Measurements from ENCODE around the gene MPLKIP. TPM values are rescaled to one million over a fixed set of nuclear protein-coding genes. Genes with fewer than 3 reads are reported as not detected.
"Not testable (repeated sequence)": the region's sequence is repeated elsewhere in the genome, so short reads cannot be mapped to it uniquely, and the experiment has no call there.

MPLKIP gene
- total RNA-seq, 2 experiments from 2014 or later, result 14.3 to 14.9 TPM

DNA sequence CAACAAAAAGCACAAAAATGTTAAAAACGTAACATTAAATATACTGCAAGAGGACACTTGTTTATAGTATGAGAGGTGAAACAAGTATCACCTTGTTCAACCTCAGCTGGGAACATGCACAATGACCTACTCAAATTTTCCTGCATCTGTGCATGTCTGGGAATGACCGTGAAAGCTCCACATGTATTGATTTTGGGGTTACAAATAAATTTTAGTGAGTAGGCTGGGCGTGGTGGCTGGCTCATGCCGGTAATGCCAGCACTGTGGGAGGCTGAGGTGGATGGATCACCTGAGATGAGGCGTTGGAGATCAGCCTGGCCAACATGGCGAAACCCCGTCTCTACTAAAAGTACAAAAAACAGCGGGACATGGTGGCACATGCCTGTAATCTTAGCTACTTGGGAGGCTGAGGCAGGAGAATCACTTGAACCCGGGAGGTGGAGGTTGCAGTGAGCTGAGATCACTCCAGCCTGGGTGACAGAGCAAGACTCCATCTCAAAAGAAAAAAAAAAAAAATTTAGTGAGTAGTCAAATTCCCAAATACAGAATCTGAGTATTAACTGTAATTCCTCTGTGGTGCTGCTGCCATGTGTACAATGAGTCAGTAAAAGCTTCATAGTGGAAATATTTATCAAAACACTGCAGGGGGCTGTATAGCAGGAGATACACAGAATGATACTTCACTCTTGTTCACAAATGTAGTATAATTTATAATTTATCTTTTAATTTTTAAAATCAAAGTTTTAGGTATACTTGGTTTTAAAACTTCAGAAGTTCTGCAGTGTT is 41.5 kb upstream of the MPLKIP start:
- H3K27ac ChIP-seq (ENCODE audit: low read depth in 1 of 2, low read length in 2 of 2), result no peak overlapping the region
- H3K9me3 ChIP-seq (ENCODE audit: control insufficient read depth in 1 of 2, insufficient read depth in 1 of 2, low read length in 2 of 2), result no peaks in the 10 kb centered on the region
- H3K36me3 Mint-ChIP-seq (ENCODE audit: low read depth), result no peaks in the 10 kb centered on the region
- H3K4me1 Mint-ChIP-seq (ENCODE audit: low read depth), result no peaks in the 10 kb centered on the region
- H3K27ac Mint-ChIP-seq, result no peak overlapping the region
- H3K4me3 Mint-ChIP-seq, result no peak overlapping the region
- no peaks in the 10 kb centered on the region for H3K27me3 Mint-ChIP-seq
- CTCF ChIA-PET, result no interaction called here
- no peak overlapping the region for H3K4me3 ChIP-seq (ENCODE audit: low read length)
- H3K4me1 ChIP-seq (ENCODE audit: insufficient read depth, low read length), result no peaks in the 10 kb centered on the region
- H3K9me3 Mint-ChIP-seq, result no peaks in the 10 kb centered on the region
- DNase-seq, result no peak
- intact Hi-C loops (cut with DNase I, micrococcal nuclease), result no loop called here
- POLR2A ChIA-PET, result no interaction called here
- peaks cover 0 to 2% of the 10 kb centered on the region in 2 experiments for H3K27me3 ChIP-seq (ENCODE audit: control insufficient read depth in 1 of 2, insufficient read depth in 2 of 2, low read length in 2 of 2)
- no peak for TF ChIP-seq CTCF (IDR thresholded peaks at IDR 0.05)
- no peak for ATAC-seq (ENCODE audit: poor library complexity)
- H3K36me3 ChIP-seq (ENCODE audit: insufficient read depth, low read length), result no peaks in the 10 kb centered on the region

GRCh38 chr7:40175256-40175655 is 40.8 kb upstream of the MPLKIP start:
- H3K4me1 ChIP-seq (ENCODE audit: insufficient read depth, low read length); POLR2A ChIA-PET: not testable (repeated sequence)

DNA sequence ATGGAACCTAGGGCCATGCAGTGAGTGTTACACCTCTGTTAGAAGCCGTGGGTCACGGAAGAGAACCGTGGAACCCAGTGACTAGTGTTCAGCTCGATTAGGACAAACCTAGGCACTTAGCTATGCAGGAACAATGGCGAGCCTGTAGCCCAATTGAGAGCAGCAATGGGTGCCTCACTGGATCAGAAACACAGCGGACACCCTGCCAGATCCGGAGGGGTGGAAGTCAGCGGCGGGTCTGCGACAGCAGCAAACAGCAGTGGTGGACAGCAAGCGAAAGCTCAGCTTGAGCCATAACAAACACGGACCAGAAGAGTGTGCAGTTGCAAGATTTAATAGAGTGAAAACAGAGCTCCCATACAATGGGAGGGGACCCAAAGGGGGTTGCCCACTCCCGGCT is 38.7 kb upstream of the MPLKIP start:
- H3K27ac Mint-ChIP-seq; DNase-seq; H3K27ac ChIP-seq (ENCODE audit: low read depth in 1 of 2, low read length in 2 of 2); POLR2A ChIA-PET; CTCF ChIA-PET; H3K36me3 Mint-ChIP-seq (ENCODE audit: low read depth); ATAC-seq (ENCODE audit: poor library complexity); H3K4me3 Mint-ChIP-seq; H3K4me3 ChIP-seq (ENCODE audit: low read length); H3K27me3 Mint-ChIP-seq; H3K36me3 ChIP-seq (ENCODE audit: insufficient read depth, low read length); intact Hi-C loops (cut with DNase I, micrococcal nuclease); H3K4me1 Mint-ChIP-seq (ENCODE audit: low read depth); H3K4me1 ChIP-seq (ENCODE audit: insufficient read depth, low read length); H3K9me3 ChIP-seq (ENCODE audit: control insufficient read depth in 1 of 2, insufficient read depth in 1 of 2, low read length in 2 of 2); H3K27me3 ChIP-seq (ENCODE audit: control insufficient read depth in 1 of 2, insufficient read depth in 2 of 2, low read length in 2 of 2); H3K9me3 Mint-ChIP-seq: not testable (repeated sequence)

More at GRCh38 chr7:40175256-40175655, 40.8 kb upstream of the MPLKIP start:
- H3K9me3 Mint-ChIP-seq; H3K36me3 Mint-ChIP-seq (ENCODE audit: low read depth); H3K27ac ChIP-seq (ENCODE audit: low read depth in 1 of 2, low read length in 2 of 2); H3K4me3 Mint-ChIP-seq; H3K9me3 ChIP-seq (ENCODE audit: control insufficient read depth in 1 of 2, insufficient read depth in 1 of 2, low read length in 2 of 2); intact Hi-C loops (cut with DNase I, micrococcal nuclease); H3K27me3 ChIP-seq (ENCODE audit: control insufficient read depth in 1 of 2, insufficient read depth in 2 of 2, low read length in 2 of 2); H3K4me3 ChIP-seq (ENCODE audit: low read length); H3K27ac Mint-ChIP-seq; H3K36me3 ChIP-seq (ENCODE audit: insufficient read depth, low read length); CTCF ChIA-PET; H3K4me1 Mint-ChIP-seq (ENCODE audit: low read depth); ATAC-seq (ENCODE audit: poor library complexity); H3K27me3 Mint-ChIP-seq; DNase-seq: not testable (repeated sequence)

DNA sequence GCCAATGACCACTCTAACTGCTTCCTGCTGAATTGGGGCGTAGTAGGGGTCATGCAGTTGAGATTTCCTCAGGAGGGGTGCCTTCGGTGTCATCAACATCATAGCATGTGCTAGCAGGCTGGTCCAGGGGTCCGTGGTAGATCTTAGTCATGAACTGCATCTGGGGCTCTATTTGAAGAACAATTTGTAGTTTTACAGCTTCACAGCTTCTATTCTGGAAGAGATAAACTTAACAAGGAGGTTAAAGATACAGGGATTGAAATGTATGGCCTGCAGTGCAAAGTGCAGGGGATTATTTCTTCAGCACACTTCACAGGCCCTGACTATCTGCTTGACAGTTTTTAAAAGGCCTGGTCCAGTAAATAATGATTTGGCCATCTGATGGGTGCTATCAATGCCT is 33.8 kb upstream of the MPLKIP start:
- H3K27ac Mint-ChIP-seq; H3K36me3 ChIP-seq (ENCODE audit: insufficient read depth, low read length); H3K36me3 Mint-ChIP-seq (ENCODE audit: low read depth); CTCF ChIA-PET; POLR2A ChIA-PET; H3K4me1 ChIP-seq (ENCODE audit: insufficient read depth, low read length); H3K9me3 ChIP-seq (ENCODE audit: control insufficient read depth in 1 of 2, insufficient read depth in 1 of 2, low read length in 2 of 2); DNase-seq; H3K4me3 Mint-ChIP-seq; H3K27me3 Mint-ChIP-seq; H3K27me3 ChIP-seq (ENCODE audit: control insufficient read depth in 1 of 2, insufficient read depth in 2 of 2, low read length in 2 of 2); ATAC-seq (ENCODE audit: poor library complexity); intact Hi-C loops (cut with DNase I, micrococcal nuclease); H3K4me1 Mint-ChIP-seq (ENCODE audit: low read depth); H3K27ac ChIP-seq (ENCODE audit: low read depth in 1 of 2, low read length in 2 of 2); H3K4me3 ChIP-seq (ENCODE audit: low read length); H3K9me3 Mint-ChIP-seq: not testable (repeated sequence)
